ENCODE measurements around the gene CDV3. TPM values are rescaled to one million over a fixed set of nuclear protein-coding genes. Genes with fewer than 3 reads are reported as not detected.
"Not testable (repeated sequence)": the region's sequence is repeated elsewhere in the genome, so short reads cannot be mapped to it uniquely, and the experiment has no call there.

The CDV3 gene, protein sequence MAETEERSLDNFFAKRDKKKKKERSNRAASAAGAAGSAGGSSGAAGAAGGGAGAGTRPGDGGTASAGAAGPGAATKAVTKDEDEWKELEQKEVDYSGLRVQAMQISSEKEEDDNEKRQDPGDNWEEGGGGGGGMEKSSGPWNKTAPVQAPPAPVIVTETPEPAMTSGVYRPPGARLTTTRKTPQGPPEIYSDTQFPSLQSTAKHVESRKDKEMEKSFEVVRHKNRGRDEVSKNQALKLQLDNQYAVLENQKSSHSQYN
- total RNA-seq, result 100 to 1,000 TPM; 114 to 118 TPM
- polyA plus RNA-seq (2013, experiment 1 of 2), result 136 TPM
- 128 TPM for polyA plus RNA-seq (2013, experiment 2 of 2)
- long read RNA-seq, experiment 1, transcript CDV3-201 (5 exons, 3,307 nt), result major isoform, 9 of 54 reads
- long read RNA-seq, experiment 1, partial matches to known transcripts, result 8 of 54 reads
- long read RNA-seq, experiment 1, other reads (novel, unspliced or antisense), result 33 of 54 reads
- long read RNA-seq, experiment 2, transcript CDV3-203 (5 exons, 955 nt), result minor isoform, 31 of 136 reads
- long read RNA-seq, experiment 2, transcript CDV3-201 (5 exons, 3,307 nt), result major isoform, 59 of 136 reads
- long read RNA-seq, experiment 2, partial matches to known transcripts, result 3 of 136 reads
- long read RNA-seq, experiment 2, other reads (novel, unspliced or antisense), result 43 of 136 reads
- long read RNA-seq, experiment 3, partial matches to known transcripts, result 12 of 17 reads
- long read RNA-seq, experiment 3, other reads (novel, unspliced or antisense), result 5 of 17 reads
- long read RNA-seq, experiment 4, partial matches to known transcripts, result 3 of 9 reads
- long read RNA-seq, experiment 4, other reads (novel, unspliced or antisense), result 6 of 9 reads

DNA sequence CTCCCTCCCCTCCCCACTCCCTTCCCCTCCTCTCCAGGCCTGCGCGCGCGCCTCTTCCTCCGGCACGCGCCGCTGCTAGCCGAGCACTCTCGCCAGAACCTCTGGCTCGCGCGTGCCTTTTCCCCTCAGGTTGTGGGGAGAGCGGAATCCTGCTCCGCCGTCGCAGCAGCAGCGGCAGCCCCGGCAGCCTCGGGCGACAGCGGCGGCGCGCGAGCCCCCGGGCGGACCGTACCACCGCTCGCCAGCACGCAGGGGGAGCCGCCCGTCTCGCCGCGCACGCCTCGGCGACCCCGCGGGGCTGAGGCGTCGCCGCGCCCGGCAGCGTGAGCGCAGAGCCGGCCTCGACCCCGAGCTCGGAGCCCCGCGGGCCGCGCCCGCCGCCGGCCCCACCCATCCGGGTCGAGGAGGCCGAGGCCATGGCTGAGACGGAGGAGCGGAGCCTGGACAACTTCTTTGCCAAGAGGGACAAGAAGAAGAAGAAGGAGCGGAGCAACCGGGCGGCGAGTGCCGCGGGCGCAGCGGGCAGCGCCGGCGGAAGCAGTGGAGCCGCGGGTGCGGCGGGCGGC is at the start of gene CDV3:
Gene CDV3 (plus strand): TSS at position 58 of the 566 bp plus-strand sequence. CDS start 359 bp downstream, at position 417.
- Mint-ChIP-seq H3K36me3 (ENCODE audit: low read depth) (peaks cover 30% of the 10 kb centered on the region), H3K4me1 (peaks cover 18% of the 10 kb centered on the region), H3K9me3 (no peaks in the 10 kb centered on the region), H3K4me3 (peak within 1 kb of the TSS; percentile 85), H3K27me3 (ENCODE audit: insufficient read depth) (no peaks in the 10 kb centered on the region), H3K27ac (peak within 1 kb of the TSS; percentile 93)
- WGBS, 2 experiments (ENCODE audit: insufficient coverage in 1 of 2, insufficient read length in 1 of 2), result 0% methylated on average over 81 of the region's 81 CpGs; no CpG with 5 or more reads in 1 of the 2 experiments
- DNase-seq, result no peak
- TF ChIP-seq CTCF (conservative IDR thresholded peaks at IDR 0.05), result no peak
- H3K9me3 ChIP-seq (ENCODE audit: control insufficient read depth, low read length), result no peaks in the 10 kb centered on the region
- H3K36me3 ChIP-seq (ENCODE audit: control insufficient read depth, insufficient read depth, low read length), result peaks cover 35% of the 10 kb centered on the region
- no peaks in the 10 kb centered on the region for H3K4me1 ChIP-seq (ENCODE audit: control insufficient read depth, insufficient read depth, low read length)
- H3K27ac ChIP-seq (ENCODE audit: low read depth, low read length), result peak within 1 kb of the TSS; percentile 96
- H3K27me3 ChIP-seq (ENCODE audit: control insufficient read depth, insufficient read depth, low read length, poor library complexity, severe bottlenecking), result no peaks in the 10 kb centered on the region
- peak within 1 kb of the TSS; percentile 87 for H3K9ac ChIP-seq (ENCODE audit: extremely low read depth, low read length, poor library complexity, severe bottlenecking)
- peak within 1 kb of the TSS; percentile 99 for H3K4me3 ChIP-seq (ENCODE audit: low read length)

DNA sequence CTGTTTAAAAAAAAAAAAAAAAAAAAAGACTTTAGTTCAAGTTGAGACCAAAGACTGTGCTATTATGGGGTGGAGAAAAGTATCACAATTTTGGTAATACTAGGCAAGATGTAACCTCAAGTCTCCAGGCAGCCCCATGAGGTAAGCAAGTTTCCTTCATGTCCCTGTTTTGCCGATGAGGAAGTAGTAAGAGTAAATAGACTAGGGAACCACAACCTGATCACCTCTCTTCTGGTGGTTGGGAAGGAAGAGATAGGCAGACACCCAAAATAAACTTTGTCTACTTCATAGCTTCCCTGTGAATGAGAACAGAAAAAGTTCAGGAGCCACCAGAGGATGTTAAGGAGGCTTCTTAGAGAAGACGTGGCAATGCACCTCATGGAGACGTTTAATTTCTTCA is 49.7 kb upstream of the CDV3 start:
- H3K27me3 Mint-ChIP-seq (ENCODE audit: insufficient read depth), result not testable (repeated sequence)

DNA sequence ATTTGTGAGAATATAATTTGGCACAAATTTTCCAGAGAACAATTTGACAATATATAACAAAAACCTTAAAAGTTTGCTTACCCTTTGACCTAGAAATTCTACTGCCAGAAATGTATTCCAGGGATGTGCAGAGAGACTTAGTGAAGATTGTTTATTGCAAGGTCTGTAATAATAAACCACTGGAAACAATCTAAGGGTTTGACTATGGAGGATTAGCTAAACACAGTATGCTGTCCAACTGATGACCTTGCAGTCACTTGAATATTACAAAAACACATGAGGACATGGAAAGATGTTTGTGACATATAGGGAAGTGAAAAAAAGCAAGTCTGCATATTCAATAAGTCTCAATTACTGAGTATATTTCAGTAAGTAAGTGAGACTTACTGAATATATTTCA is 48.1 kb upstream of the CDV3 start:
- Mint-ChIP-seq H3K27ac (no peak overlapping the region), H3K9me3 (peaks cover 8% of the 10 kb centered on the region), H3K27me3 (ENCODE audit: insufficient read depth) (no peaks in the 10 kb centered on the region), H3K4me3 (no peak overlapping the region), H3K4me1 (no peaks in the 10 kb centered on the region), H3K36me3 (ENCODE audit: low read depth) (no peaks in the 10 kb centered on the region)
- Histone ChIP-seq H3K27me3 (ENCODE audit: control insufficient read depth, insufficient read depth, low read length, poor library complexity, severe bottlenecking) (no peaks in the 10 kb centered on the region), H3K4me1 (ENCODE audit: control insufficient read depth, insufficient read depth, low read length) (peaks cover 1% of the 10 kb centered on the region), H3K27ac (ENCODE audit: low read depth, low read length) (no peak overlapping the region), H3K9ac (ENCODE audit: extremely low read depth, low read length, poor library complexity, severe bottlenecking) (no peak overlapping the region), H3K36me3 (ENCODE audit: control insufficient read depth, insufficient read depth, low read length) (no peaks in the 10 kb centered on the region), H3K9me3 (ENCODE audit: control insufficient read depth, low read length) (peaks cover 14% of the 10 kb centered on the region), H3K4me3 (ENCODE audit: low read length) (no peak overlapping the region)
- TF ChIP-seq CTCF (conservative IDR thresholded peaks at IDR 0.05), result no peak
- DNase-seq, result no peak

More for the DNA sequence above, 49.7 kb upstream of the CDV3 start:
- not testable (repeated sequence) for H3K4me1 Mint-ChIP-seq; H3K9me3 Mint-ChIP-seq; H3K36me3 ChIP-seq (ENCODE audit: control insufficient read depth, insufficient read depth, low read length); H3K27me3 ChIP-seq (ENCODE audit: control insufficient read depth, insufficient read depth, low read length, poor library complexity, severe bottlenecking); H3K4me3 Mint-ChIP-seq; H3K36me3 Mint-ChIP-seq (ENCODE audit: low read depth); H3K9me3 ChIP-seq (ENCODE audit: control insufficient read depth, low read length); H3K27ac ChIP-seq (ENCODE audit: low read depth, low read length); H3K27ac Mint-ChIP-seq; H3K4me1 ChIP-seq (ENCODE audit: control insufficient read depth, insufficient read depth, low read length); H3K4me3 ChIP-seq (ENCODE audit: low read length); DNase-seq; H3K9ac ChIP-seq (ENCODE audit: extremely low read depth, low read length, poor library complexity, severe bottlenecking)
- 91% methylated on average over 3 of the region's 3 CpGs; no CpG with 5 or more reads in 1 of the 2 experiments for WGBS, 2 experiments (ENCODE audit: insufficient coverage in 1 of 2, insufficient read length in 1 of 2)
